CD4-positive, alpha-beta T cell treated with Interleukin-12 subunit alpha and Interleukin-12 subunit beta, for 1 hour (primary cell): ENCODE results near the gene PARD6A.
"Not testable (repeated sequence)": the region's sequence is repeated elsewhere in the genome, so short reads cannot be mapped to it uniquely, and the experiment has no call there.

Experiments used
- DNase-seq: peaks from one replicate; pipeline ENCODE4 v3.0.0-alpha.2; 2020

Gene PARD6A

GRCh38 chr16:67667817-67668494 is 7.2 kb downstream of the PARD6A start:
- peak; percentile 86 for DNase-seq

GRCh38 chr16:67668495-67669157 is 7.9 kb downstream of the PARD6A start:
- peak; percentile 36 for DNase-seq

- DNase-seq, result no peak
These were observed 8.8 kb downstream of the PARD6A start for GRCh38 chr16:67669499-67670101.

- no peak for DNase-seq
These were observed 11.5 kb downstream of the PARD6A start for GRCh38 chr16:67672306-67672705.

GRCh38 chr16:67672739-67673662 is 12.2 kb downstream of the PARD6A start:
- DNase-seq, result peak; percentile 60

GRCh38 chr16:67673712-67674580 is 13.2 kb downstream of the PARD6A start:
- no peak for DNase-seq

- DNase-seq, result no peak
These were observed 14.3 kb downstream of the PARD6A start for GRCh38 chr16:67674851-67675578.

- no peak for DNase-seq
These were observed 14.8 kb downstream of the PARD6A start for GRCh38 chr16:67675579-67675935.

- no peak for DNase-seq
These were observed 15.2 kb downstream of the PARD6A start for GRCh38 chr16:67675999-67676398.

- no peak for DNase-seq
These were observed 15.8 kb downstream of the PARD6A start for GRCh38 chr16:67676516-67676915.

- DNase-seq, result no peak
These were observed 16.2 kb downstream of the PARD6A start for GRCh38 chr16:67676939-67677338.

- no peak for DNase-seq
These were observed 17.0 kb downstream of the PARD6A start for GRCh38 chr16:67677712-67678111.

GRCh38 chr16:67678354-67679023 is 17.7 kb downstream of the PARD6A start:
- no peak for DNase-seq

GRCh38 chr16:67679935-67680897 is 19.5 kb downstream of the PARD6A start:
- no peak for DNase-seq

GRCh38 chr16:67683767-67684166 is 23.0 kb downstream of the PARD6A start:
- no peak for DNase-seq

- no peak for DNase-seq
These were observed 24.8 kb downstream of the PARD6A start for GRCh38 chr16:67685388-67686112.

GRCh38 chr16:67693517-67694285 is 32.9 kb downstream of the PARD6A start:
- DNase-seq, result not testable (repeated sequence)

- DNase-seq, result no peak
These were observed 33.9 kb downstream of the PARD6A start for GRCh38 chr16:67694611-67695010.
